Thoracic aorta (tissue), 2 donors: ENCODE results near the gene HOATZ. TPM values are rescaled to one million over a fixed set of nuclear protein-coding genes. Genes with fewer than 3 reads are reported as not detected.

Experiments
- ATAC-seq: fragments of 150-250 bp; one replicate; pipeline ENCODE4 v1.8.0; 2017; ENCODE audit warnings: low read depth; ENCODE audit not compliant: insufficient number of reproducible peaks, low FRiP score
- DNase-seq: peaks from one replicate; pipeline ENCODE4 v3.0.0-alpha.2; 2020; ENCODE audit warnings: low spot score
- H3K27ac ChIP-seq, 2 donors: fragments of 200-600 bp; sonication (generic); 1 replicate in 1 of 2; 2 replicates in 1 of 2; pipeline ENCODE4 v1.5.1; 2016; ENCODE audit warnings: mild to moderate bottlenecking in 2 of 2, moderate library complexity in 2 of 2
- H3K27me3 ChIP-seq: fragments of 200-600 bp; sonication (generic); replicated peaks from 2 replicates; pipeline ENCODE4 v1.6.0; 2016; ENCODE audit warnings: mild to moderate bottlenecking; ENCODE audit not compliant: insufficient read depth
- H3K36me3 ChIP-seq: fragments of 200-600 bp; sonication (generic); one replicate; pipeline ENCODE4 v1.5.1; 2016
- H3K4me1 ChIP-seq, 2 donors: fragments of 200-600 bp; sonication (generic); 1 replicate in 1 of 2; 2 replicates in 1 of 2; pipeline versions ENCODE4 v1.5.1 to v1.6.0; 2016; ENCODE audit warnings: low read depth in 2 of 2, mild to moderate bottlenecking in 1 of 2; ENCODE audit not compliant: control insufficient read depth in 1 of 2
- H3K4me3 ChIP-seq: fragments of 200-600 bp; sonication (generic); 2 replicates; pipeline ENCODE4 v1.5.1; 2016; ENCODE audit warnings: mild to moderate bottlenecking
- H3K9me3 ChIP-seq: fragments of 200-600 bp; sonication (generic); 2 replicates; pipeline ENCODE4 v1.5.1; 2016
- total RNA-seq, 2 donors: library from RNA; depleted of rRNA; stranded (reverse); fragments of >200 nt; gene quantifications; one replicate each; pipeline versions ENCODE4 v1.1.0 to v1.2.3, GENCODE V29; 2016
- TF ChIP-seq, protein P1 (sequence below): fragments of 200-600 bp; sonication (generic); IDR thresholded peaks from one replicate; pipeline ENCODE4 v1.5.1; 2019; ENCODE audit warnings: antibody characterized with exemption

HOATZ gene
- total RNA-seq, 2 donors from 2014 or later = not detected

GRCh38 chr11:111530091-111530490, 15.5 kb downstream of the HOATZ start:
- TF ChIP-seq, protein P1, sequence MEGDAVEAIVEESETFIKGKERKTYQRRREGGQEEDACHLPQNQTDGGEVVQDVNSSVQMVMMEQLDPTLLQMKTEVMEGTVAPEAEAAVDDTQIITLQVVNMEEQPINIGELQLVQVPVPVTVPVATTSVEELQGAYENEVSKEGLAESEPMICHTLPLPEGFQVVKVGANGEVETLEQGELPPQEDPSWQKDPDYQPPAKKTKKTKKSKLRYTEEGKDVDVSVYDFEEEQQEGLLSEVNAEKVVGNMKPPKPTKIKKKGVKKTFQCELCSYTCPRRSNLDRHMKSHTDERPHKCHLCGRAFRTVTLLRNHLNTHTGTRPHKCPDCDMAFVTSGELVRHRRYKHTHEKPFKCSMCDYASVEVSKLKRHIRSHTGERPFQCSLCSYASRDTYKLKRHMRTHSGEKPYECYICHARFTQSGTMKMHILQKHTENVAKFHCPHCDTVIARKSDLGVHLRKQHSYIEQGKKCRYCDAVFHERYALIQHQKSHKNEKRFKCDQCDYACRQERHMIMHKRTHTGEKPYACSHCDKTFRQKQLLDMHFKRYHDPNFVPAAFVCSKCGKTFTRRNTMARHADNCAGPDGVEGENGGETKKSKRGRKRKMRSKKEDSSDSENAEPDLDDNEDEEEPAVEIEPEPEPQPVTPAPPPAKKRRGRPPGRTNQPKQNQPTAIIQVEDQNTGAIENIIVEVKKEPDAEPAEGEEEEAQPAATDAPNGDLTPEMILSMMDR = no peak
- Histone ChIP-seq H3K27ac (no peak overlapping the region), H3K4me1 (no peaks in the 10 kb centered on the region), H3K27me3 (no peaks in the 10 kb centered on the region), H3K4me3 (no peak overlapping the region), H3K9me3 (no peaks in the 10 kb centered on the region), H3K36me3 (no peaks in the 10 kb centered on the region)
- ATAC-seq (no peak), DNase-seq (no peak)

- Histone ChIP-seq H3K27me3 (no peaks in the 10 kb centered on the region), H3K9me3 (no peaks in the 10 kb centered on the region), H3K4me3 (no peak overlapping the region), H3K36me3 (no peaks in the 10 kb centered on the region), H3K27ac (no peak overlapping the region), H3K4me1 (no peaks in the 10 kb centered on the region)
- DNase-seq (no peak), ATAC-seq (no peak)
- TF ChIP-seq, protein P1 = no peak
Measured at GRCh38 chr11:111531136-111531535, 16.6 kb downstream of the HOATZ start.

DNA sequence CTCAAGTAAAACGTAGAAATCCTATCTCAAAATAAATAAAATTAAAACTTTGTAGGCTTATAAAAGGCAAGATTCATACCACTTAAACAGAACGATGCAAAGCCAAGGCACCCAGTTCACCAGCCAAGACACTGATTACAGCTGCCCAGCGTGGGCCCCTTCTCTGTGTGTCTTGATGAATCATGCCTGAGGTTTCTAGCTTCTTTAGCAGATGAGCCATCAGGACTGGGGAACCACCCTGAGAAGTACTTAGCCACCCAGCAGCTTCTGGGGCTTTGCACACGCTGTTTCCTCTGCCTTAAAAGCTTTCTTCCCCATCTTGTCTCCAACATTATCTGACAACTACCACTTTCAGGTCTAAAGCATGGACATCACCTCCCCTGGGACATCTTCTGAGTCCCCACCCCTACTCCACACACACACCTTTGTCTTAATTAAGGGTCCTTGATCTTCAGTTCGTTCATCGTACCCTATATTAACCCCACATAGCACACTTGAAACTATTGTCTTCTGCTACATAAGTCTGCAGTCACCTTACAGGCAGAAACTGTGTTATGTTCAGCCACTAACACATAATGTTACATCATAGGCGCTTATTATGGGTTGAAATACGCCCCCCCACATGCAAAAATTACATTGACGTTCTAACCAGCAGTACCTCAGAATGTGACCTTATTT, 17.2 kb downstream of the HOATZ start:
- H3K36me3 ChIP-seq = no peaks in the 10 kb centered on the region
- DNase-seq (no peak), ATAC-seq (no peak)
- H3K4me3 ChIP-seq = no peak overlapping the region
- H3K27ac ChIP-seq = no peak overlapping the region
- no peaks in the 10 kb centered on the region for H3K27me3 ChIP-seq
- TF ChIP-seq, protein P1 = no peak
- no peaks in the 10 kb centered on the region for H3K9me3 ChIP-seq
- no peaks in the 10 kb centered on the region for H3K4me1 ChIP-seq

GRCh38 chr11:111532365-111532709, 17.8 kb downstream of the HOATZ start:
- TF ChIP-seq, protein P1 = no peak
- Histone ChIP-seq H3K27ac (no peak overlapping the region), H3K36me3 (no peaks in the 10 kb centered on the region), H3K9me3 (no peaks in the 10 kb centered on the region), H3K27me3 (no peaks in the 10 kb centered on the region), H3K4me1 (no peaks in the 10 kb centered on the region), H3K4me3 (no peak overlapping the region)
- ATAC-seq (no peak), DNase-seq (no peak)

DNA sequence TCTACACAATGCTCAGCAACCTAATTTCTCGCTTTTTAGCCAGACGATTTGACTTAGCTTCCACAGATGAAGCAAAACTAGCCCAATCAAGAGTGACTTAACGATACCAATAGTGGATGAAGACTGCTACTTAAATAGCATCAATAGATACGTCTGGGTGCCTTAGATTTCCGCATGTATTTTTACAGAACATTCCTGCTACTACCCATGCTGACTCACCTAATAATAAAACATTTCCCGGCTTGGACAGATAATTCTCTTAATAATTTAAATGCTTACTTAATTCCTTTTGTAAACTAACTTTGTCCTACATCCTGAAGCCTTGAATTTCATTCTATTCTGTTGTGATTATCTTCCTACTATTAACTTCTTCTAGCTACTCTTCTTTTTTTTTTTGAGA, 20.7 kb downstream of the HOATZ start:
- H3K27me3 ChIP-seq = no peaks in the 10 kb centered on the region
- ATAC-seq (no peak), DNase-seq (no peak)
- no peak overlapping the region for H3K4me3 ChIP-seq
- H3K9me3 ChIP-seq = no peaks in the 10 kb centered on the region
- no peaks in the 10 kb centered on the region for H3K36me3 ChIP-seq
- TF ChIP-seq, protein P1 = no peak
- peaks cover 4 to 11% of the 10 kb centered on the region in 2 donors for H3K4me1 ChIP-seq
- H3K27ac ChIP-seq = no peak overlapping the region
